Activated naive CD8-positive, alpha-beta T cell treated with anti-CD3 and anti-CD28 coated beads for 36 hours (primary cell): ENCODE results near the gene EXPH5. TPM values are rescaled to one million over a fixed set of nuclear protein-coding genes. Genes with fewer than 3 reads are reported as not detected.

Experiments
- DNase-seq: peaks from one replicate; pipeline ENCODE4 v3.0.0; 2021
- H3K27ac Mint-ChIP-seq: one replicate; pipeline ENCODE4 v1.8.0; 2022; ENCODE audit warnings: mild to moderate bottlenecking, moderate library complexity, mixed read lengths
- H3K27me3 Mint-ChIP-seq: one replicate; pipeline ENCODE4 v1.8.0; 2022; ENCODE audit warnings: mild to moderate bottlenecking, mixed read lengths
- H3K36me3 Mint-ChIP-seq: one replicate; pipeline ENCODE4 v1.8.0; 2021; ENCODE audit warnings: mild to moderate bottlenecking, mixed read lengths
- H3K4me1 Mint-ChIP-seq: one replicate; pipeline ENCODE4 v1.8.0; 2021; ENCODE audit warnings: mixed read lengths
- H3K4me3 Mint-ChIP-seq: one replicate; pipeline ENCODE4 v1.8.0; 2022; ENCODE audit warnings: mild to moderate bottlenecking, moderate library complexity, mixed read lengths
- H3K9me3 Mint-ChIP-seq: one replicate; pipeline ENCODE4 v1.8.0; 2022; ENCODE audit warnings: mixed read lengths
- total RNA-seq, 2 experiments: library from RNA; stranded (reverse); gene quantifications; one replicate each; pipeline ENCODE4 v1.2.3, GENCODE V29; 2021

Gene EXPH5
- total RNA-seq, 2 experiments from 2014 or later, result 2.5 to 3.1 TPM

- Mint-ChIP-seq H3K4me1 (peaks cover 20% of the 10 kb centered on the region), H3K9me3 (no peaks in the 10 kb centered on the region), H3K27me3 (no peaks in the 10 kb centered on the region), H3K4me3 (no peak overlapping the region), H3K27ac (no peak overlapping the region), H3K36me3 (no peaks in the 10 kb centered on the region)
- DNase-seq, result no peak
Measured at GRCh38 chr11:108559904-108560303, 33.7 kb downstream of the EXPH5 start.

- Mint-ChIP-seq H3K9me3 (no peaks in the 10 kb centered on the region), H3K4me1 (peaks cover 20% of the 10 kb centered on the region), H3K27ac (no peak overlapping the region), H3K4me3 (no peak overlapping the region), H3K27me3 (no peaks in the 10 kb centered on the region), H3K36me3 (no peaks in the 10 kb centered on the region)
- DNase-seq, result no peak
Measured at GRCh38 chr11:108559340-108559739, 34.2 kb downstream of the EXPH5 start.

- Mint-ChIP-seq H3K27ac (no peak overlapping the region), H3K4me3 (no peak overlapping the region)
Measured at GRCh38 chr11:108558222-108558621, 35.3 kb downstream of the EXPH5 start.

GRCh38 chr11:108556019-108556418, 37.5 kb downstream of the EXPH5 start:
- H3K36me3 Mint-ChIP-seq, result no peaks in the 10 kb centered on the region
- peaks cover 20% of the 10 kb centered on the region for H3K4me1 Mint-ChIP-seq
- H3K4me3 Mint-ChIP-seq, result no peak overlapping the region
- DNase-seq, result no peak
- H3K27me3 Mint-ChIP-seq, result no peaks in the 10 kb centered on the region
- no peak overlapping the region for H3K27ac Mint-ChIP-seq
- H3K9me3 Mint-ChIP-seq, result no peaks in the 10 kb centered on the region

More at GRCh38 chr11:108558222-108558621, 35.3 kb downstream of the EXPH5 start:
- Mint-ChIP-seq H3K36me3 (no peaks in the 10 kb centered on the region), H3K9me3 (no peaks in the 10 kb centered on the region), H3K4me1 (peaks cover 20% of the 10 kb centered on the region), H3K27me3 (no peaks in the 10 kb centered on the region)
- no peak for DNase-seq

- Mint-ChIP-seq H3K27ac (no peak overlapping the region), H3K36me3 (no peaks in the 10 kb centered on the region), H3K9me3 (no peaks in the 10 kb centered on the region), H3K4me1 (no peaks in the 10 kb centered on the region), H3K4me3 (no peak overlapping the region), H3K27me3 (no peaks in the 10 kb centered on the region)
- DNase-seq, result no peak
Measured at GRCh38 chr11:108551651-108552462, 41.7 kb downstream of the EXPH5 start.

GRCh38 chr11:108549319-108549885, 44.2 kb downstream of the EXPH5 start:
- no peaks in the 10 kb centered on the region for H3K36me3 Mint-ChIP-seq
- H3K27ac Mint-ChIP-seq, result no peak overlapping the region
- no peaks in the 10 kb centered on the region for H3K9me3 Mint-ChIP-seq
- H3K4me3 Mint-ChIP-seq, result no peak overlapping the region
- no peaks in the 10 kb centered on the region for H3K4me1 Mint-ChIP-seq
- DNase-seq, result no peak
- H3K27me3 Mint-ChIP-seq, result no peaks in the 10 kb centered on the region

- no peak overlapping the region for H3K27ac Mint-ChIP-seq
- DNase-seq, result no peak
Measured at GRCh38 chr11:108545909-108546501, 47.6 kb downstream of the EXPH5 start.

GRCh38 chr11:108543316-108543964, 50.1 kb downstream of the EXPH5 start:
- no peaks in the 10 kb centered on the region for H3K4me1 Mint-ChIP-seq
- no peak for DNase-seq
- no peak overlapping the region for H3K27ac Mint-ChIP-seq
- no peaks in the 10 kb centered on the region for H3K9me3 Mint-ChIP-seq
- no peaks in the 10 kb centered on the region for H3K27me3 Mint-ChIP-seq
- peaks cover 2% of the 10 kb centered on the region for H3K36me3 Mint-ChIP-seq
- no peak overlapping the region for H3K4me3 Mint-ChIP-seq

More at GRCh38 chr11:108545909-108546501, 47.6 kb downstream of the EXPH5 start:
- Mint-ChIP-seq H3K4me3 (no peak overlapping the region), H3K36me3 (no peaks in the 10 kb centered on the region), H3K9me3 (no peaks in the 10 kb centered on the region), H3K27me3 (no peaks in the 10 kb centered on the region), H3K4me1 (no peaks in the 10 kb centered on the region)

GRCh38 chr11:108541531-108541930, 52.0 kb downstream of the EXPH5 start:
- Mint-ChIP-seq H3K9me3 (no peaks in the 10 kb centered on the region), H3K4me1 (peaks cover 3% of the 10 kb centered on the region), H3K36me3 (peaks cover 4% of the 10 kb centered on the region), H3K27ac (no peak overlapping the region), H3K27me3 (no peaks in the 10 kb centered on the region), H3K4me3 (no peak overlapping the region)
- DNase-seq, result no peak

GRCh38 chr11:108538502-108538901, 55.1 kb downstream of the EXPH5 start:
- Mint-ChIP-seq H3K4me3 (no peak overlapping the region), H3K27me3 (no peaks in the 10 kb centered on the region), H3K4me1 (peaks cover 3% of the 10 kb centered on the region), H3K9me3 (no peaks in the 10 kb centered on the region), H3K36me3 (peaks cover 4% of the 10 kb centered on the region), H3K27ac (no peak overlapping the region)
- DNase-seq, result no peak

- H3K4me3 Mint-ChIP-seq, result no peak overlapping the region
Measured at GRCh38 chr11:108538022-108538424, 55.5 kb downstream of the EXPH5 start.

GRCh38 chr11:108536783-108537182, 56.8 kb downstream of the EXPH5 start:
- no peak for DNase-seq
- no peaks in the 10 kb centered on the region for H3K9me3 Mint-ChIP-seq

More at GRCh38 chr11:108538022-108538424, 55.5 kb downstream of the EXPH5 start:
- Mint-ChIP-seq H3K36me3 (peaks cover 4% of the 10 kb centered on the region), H3K4me1 (peaks cover 3% of the 10 kb centered on the region), H3K9me3 (no peaks in the 10 kb centered on the region), H3K27ac (peak overlapping the region; percentile 12), H3K27me3 (no peaks in the 10 kb centered on the region)
- no peak for DNase-seq

GRCh38 chr11:108535384-108535955, 58.1 kb downstream of the EXPH5 start:
- no peaks in the 10 kb centered on the region for H3K27me3 Mint-ChIP-seq
- H3K4me1 Mint-ChIP-seq, result peaks cover 3% of the 10 kb centered on the region
- no peaks in the 10 kb centered on the region for H3K9me3 Mint-ChIP-seq
- peaks cover 10% of the 10 kb centered on the region for H3K36me3 Mint-ChIP-seq
- H3K27ac Mint-ChIP-seq, result no peak overlapping the region
- no peak for DNase-seq
- no peak overlapping the region for H3K4me3 Mint-ChIP-seq

More at GRCh38 chr11:108536783-108537182, 56.8 kb downstream of the EXPH5 start:
- Mint-ChIP-seq H3K27ac (no peak overlapping the region), H3K27me3 (no peaks in the 10 kb centered on the region), H3K4me1 (peaks cover 3% of the 10 kb centered on the region), H3K4me3 (no peak overlapping the region), H3K36me3 (peaks cover 10% of the 10 kb centered on the region)

- no peak for DNase-seq
- Mint-ChIP-seq H3K36me3 (peaks cover 10% of the 10 kb centered on the region), H3K27ac (no peak overlapping the region), H3K4me1 (peaks cover 3% of the 10 kb centered on the region), H3K27me3 (no peaks in the 10 kb centered on the region), H3K4me3 (no peak overlapping the region), H3K9me3 (no peaks in the 10 kb centered on the region)
Measured at GRCh38 chr11:108534274-108534882, 59.2 kb downstream of the EXPH5 start.
